ENCODE results near the gene TEX19.
"Not testable (repeated sequence)": the region's sequence is repeated elsewhere in the genome, so short reads cannot be mapped to it uniquely, and the experiment has no call there.

GRCh38 chr17:82382220-82382932, 23.3 kb downstream of the TEX19 start:
- not testable (repeated sequence) for TF ChIP-seq XRCC3, EHMT2 (IDR thresholded peaks at IDR 0.05)
